Fibroblast of villous mesenchyme (primary cell): ENCODE results near the gene EFEMP2. TPM values are rescaled to one million over a fixed set of nuclear protein-coding genes. Genes with fewer than 3 reads are reported as not detected.
"Not testable (repeated sequence)": the region's sequence is repeated elsewhere in the genome, so short reads cannot be mapped to it uniquely, and the experiment has no call there.

ENCODE experiments used
- DNase-seq: peaks from one replicate; pipeline ENCODE4 v3.0.0-alpha.2; 2010; ENCODE audit warnings: low read depth
- H3K4me3 ChIP-seq: 2 replicates; pipeline ENCODE4 v1.5.1; 2011; ENCODE audit warnings: low read depth, mild to moderate bottlenecking, low read length
- CTCF ChIP-seq: IDR thresholded peaks from 2 replicates; pipeline ENCODE4 v1.5.1; 2012; ENCODE audit warnings: low read depth, mild to moderate bottlenecking, low read length; ENCODE audit not compliant: insufficient read depth
- total RNA-seq: library from RNA; depleted of rRNA; stranded (reverse); fragments of >200 nt; gene quantifications from 2 replicates; pipeline ENCODE4 v1.2.3, GENCODE V29; 2012

The EFEMP2 gene
- total RNA-seq, 1 donor, result 77.7 TPM

- TF ChIP-seq CTCF, result no peak
- no peak for DNase-seq
- no peak overlapping the region for H3K4me3 ChIP-seq
These were observed 19.9 kb downstream of the EFEMP2 start for GRCh38 chr11:65852508-65853245.

- no peak for DNase-seq
- no peak for TF ChIP-seq CTCF
These were observed 20.6 kb downstream of the EFEMP2 start for GRCh38 chr11:65851811-65852507.

GRCh38 chr11:65851083-65851579 is 21.5 kb downstream of the EFEMP2 start:
- peak; percentile 53 for TF ChIP-seq CTCF
- H3K4me3 ChIP-seq, result no peak overlapping the region
- DNase-seq, result no peak

More at GRCh38 chr11:65851811-65852507, 20.6 kb downstream of the EFEMP2 start:
- H3K4me3 ChIP-seq, result no peak overlapping the region

- DNase-seq, result no peak
- no peak overlapping the region for H3K4me3 ChIP-seq
- no peak for TF ChIP-seq CTCF
These were observed 22.1 kb downstream of the EFEMP2 start for GRCh38 chr11:65850217-65851082.

GRCh38 chr11:65849771-65850216 is 22.8 kb downstream of the EFEMP2 start:
- no peak overlapping the region for H3K4me3 ChIP-seq
- TF ChIP-seq CTCF, result no peak
- no peak for DNase-seq

- no peak for DNase-seq
- no peak overlapping the region for H3K4me3 ChIP-seq
- no peak for TF ChIP-seq CTCF
These were observed 23.2 kb downstream of the EFEMP2 start for GRCh38 chr11:65849366-65849765.

- DNase-seq, H3K4me3 ChIP-seq: not testable (repeated sequence)
These were observed 23.9 kb downstream of the EFEMP2 start for GRCh38 chr11:65848693-65849092.
